WTC11 (cell line): ENCODE measurements around the gene SH3TC2. TPM values are rescaled to one million over a fixed set of nuclear protein-coding genes. Genes with fewer than 3 reads are reported as not detected.

Experiments
- ATAC-seq: fragments of 200-7000 bp; cut with Tn5 transposase; 2 replicates; pipeline ENCODE4 v1.10.0; 2021; ENCODE audit warnings: mild to moderate bottlenecking, moderate library complexity
- CTCF ChIA-PET: fragments of 300-600 bp; sonication (Branson Sonifier 250); formaldehyde crosslinking; loops from one replicate; lab custom pipeline; 2021; ENCODE audit warnings: antibody characterized with exemption; lab: Charles Lee
- POLR2A ChIA-PET: fragments of 350-600 bp; sonication (Branson Sonifier 250); formaldehyde crosslinking; loops from one replicate; lab custom pipeline; 2021; ENCODE audit warnings: antibody characterized with exemption; lab: Charles Lee
- DNase-seq: peaks from one replicate; pipeline ENCODE4 v3.0.0; 2021; ENCODE audit warnings: low spot score
- H3K27ac Mint-ChIP-seq: 2 replicates; pipeline ENCODE4 v1.8.0; 2021; ENCODE audit warnings: mixed read lengths
- H3K27me3 Mint-ChIP-seq: 2 replicates; pipeline ENCODE4 v1.8.0; 2021; ENCODE audit warnings: low read depth, mild to moderate bottlenecking, moderate library complexity, mixed read lengths
- H3K36me3 Mint-ChIP-seq: 2 replicates; pipeline ENCODE4 v1.8.0; 2021; ENCODE audit warnings: mixed read lengths
- H3K4me1 Mint-ChIP-seq: 2 replicates; pipeline ENCODE4 v1.8.0; 2022; ENCODE audit warnings: mixed read lengths
- H3K4me3 Mint-ChIP-seq: 2 replicates; pipeline ENCODE4 v1.8.0; 2021; ENCODE audit warnings: mild to moderate bottlenecking, moderate library complexity, mixed read lengths
- H3K9me3 Mint-ChIP-seq: 2 replicates; pipeline ENCODE4 v1.8.0; 2021; ENCODE audit warnings: mixed read lengths
- ARID4B ChIP-seq: sonication (generic); formaldehyde crosslinking; IDR thresholded peaks from 2 replicates; pipeline ENCODE4 v1.8.0; 2023; ENCODE audit warnings: missing genetic modification reagents, mild to moderate bottlenecking, borderline replicate concordance
- ATF6 ChIP-seq: sonication (generic); formaldehyde crosslinking; IDR thresholded peaks from 2 replicates; pipeline ENCODE4 v1.8.1; 2023; ENCODE audit warnings: mild to moderate bottlenecking, missing genetic modification reagents
- CDX4 ChIP-seq: fragments of 250-450 bp; sonication (Bioruptor Pico); IDR thresholded peaks from 2 replicates; pipeline ENCODE4 v1.9.0; 2021; ENCODE audit warnings: moderate library complexity, mild to moderate bottlenecking, inconsistent platforms, borderline replicate concordance
- CTCF ChIP-seq: fragments of 200-600 bp; IDR thresholded peaks from 2 replicates; pipeline ENCODE4 v1.8.0; 2022; ENCODE audit warnings: antibody characterized with exemption
- E2F4 ChIP-seq: sonication (generic); formaldehyde crosslinking; IDR thresholded peaks from 2 replicates; pipeline ENCODE4 v1.8.1; 2022; ENCODE audit warnings: low read depth, mild to moderate bottlenecking, moderate library complexity, missing genetic modification reagents, borderline replicate concordance
- FOXK1 ChIP-seq: sonication (generic); formaldehyde crosslinking; IDR thresholded peaks from 2 replicates; pipeline ENCODE4 v1.8.0; 2022; ENCODE audit warnings: mild to moderate bottlenecking, moderate library complexity, missing genetic modification reagents
- IRF2 ChIP-seq: sonication (generic); formaldehyde crosslinking; IDR thresholded peaks from 2 replicates; pipeline ENCODE4 v1.8.0; 2022; ENCODE audit warnings: low read depth, missing genetic modification reagents, borderline replicate concordance
- JAZF1 ChIP-seq: fragments of 250-450 bp; sonication (Bioruptor Pico); IDR thresholded peaks from 2 replicates; pipeline ENCODE4 v1.9.0; 2021; ENCODE audit warnings: moderate library complexity, mild to moderate bottlenecking, inconsistent platforms
- NFATC4 ChIP-seq: fragments of 250-450 bp; sonication (Bioruptor Pico); IDR thresholded peaks from 2 replicates; pipeline ENCODE4 v1.9.0; 2021; ENCODE audit warnings: mild to moderate bottlenecking
- PRRX2 ChIP-seq: fragments of 250-450 bp; sonication (Bioruptor Pico); IDR thresholded peaks from 2 replicates; pipeline ENCODE4 v1.8.0; 2021; ENCODE audit warnings: mild to moderate bottlenecking
- STAT6 ChIP-seq: sonication (generic); formaldehyde crosslinking; conservative IDR thresholded peaks from 2 replicates; pipeline ENCODE4 v1.8.1; 2023; ENCODE audit warnings: mild to moderate bottlenecking, low read depth, missing genetic modification reagents, moderate library complexity
- TCF7 ChIP-seq: sonication (generic); formaldehyde crosslinking; IDR thresholded peaks from 2 replicates; pipeline ENCODE4 v1.8.0; 2022; ENCODE audit warnings: mild to moderate bottlenecking, low read depth, missing genetic modification reagents, moderate library complexity
- USF2 ChIP-seq: sonication (generic); formaldehyde crosslinking; IDR thresholded peaks from 2 replicates; pipeline ENCODE4 v1.8.1; 2023; ENCODE audit warnings: mild to moderate bottlenecking, missing genetic modification reagents, moderate library complexity
- ZNF121 ChIP-seq: sonication (generic); formaldehyde crosslinking; IDR thresholded peaks from 2 replicates; pipeline ENCODE4 v1.8.0; 2023; ENCODE audit warnings: missing genetic modification reagents
- ZNF232 ChIP-seq: sonication (generic); formaldehyde crosslinking; IDR thresholded peaks from 2 replicates; pipeline ENCODE4 v1.8.0; 2022; ENCODE audit warnings: mild to moderate bottlenecking, missing genetic modification reagents
- ZNF423 ChIP-seq: fragments of 250-450 bp; sonication (Bioruptor Pico); IDR thresholded peaks from 2 replicates; pipeline ENCODE4 v2.1.2; 2022; ENCODE audit warnings: mild to moderate bottlenecking, moderate library complexity
- total RNA-seq: library from RNA; stranded (reverse); gene quantifications from 3 replicates; pipeline ENCODE4 v1.2.3, GENCODE V29; 2021

Gene SH3TC2
- total RNA-seq, 1 experiment from 2014 or later = 0.61 TPM

- Mint-ChIP-seq H3K4me1 (peaks cover 18% of the 10 kb centered on the region), H3K27ac (no peak overlapping the region), H3K4me3 (no peak overlapping the region), H3K27me3 (no peaks in the 10 kb centered on the region), H3K9me3 (no peaks in the 10 kb centered on the region), H3K36me3 (no peaks in the 10 kb centered on the region)
- CTCF ChIA-PET = interaction anchor here (1.0 to 8.4 kb wide), 8 partner anchors 11 to 295 kb away, joined by 3 to 74 read pairs (median 4); partner anchors contain the start of gene ABLIM3
- DNase-seq (no peak), ATAC-seq (peak; percentile 66)
- TF ChIP-seq TCF7 (CRISPR knock-in tag) (no peak), JAZF1 (CRISPR knock-in tag) (no peak), CTCF (no peak), ZNF232 (CRISPR knock-in tag) (no peak), PRRX2 (no peak), STAT6 (CRISPR knock-in tag) (no peak), ZNF423 (CRISPR knock-in tag) (peak; percentile 62; the same call in 1 of the 2 replicates), ZNF121 (no peak), USF2 (CRISPR knock-in tag) (no peak)
- POLR2A ChIA-PET = no interaction called here
Observed at GRCh38 chr5:148970228-148970627, 92.6 kb downstream of the SH3TC2 start.

GRCh38 chr5:148969291-148969690 is 93.6 kb downstream of the SH3TC2 start:
- Mint-ChIP-seq H3K4me3 (no peak overlapping the region), H3K27me3 (no peaks in the 10 kb centered on the region), H3K27ac (no peak overlapping the region), H3K9me3 (no peaks in the 10 kb centered on the region), H3K4me1 (peaks cover 18% of the 10 kb centered on the region), H3K36me3 (no peaks in the 10 kb centered on the region)
- POLR2A ChIA-PET = no interaction called here
- DNase-seq (no peak), ATAC-seq (peak; percentile 46)
- TF ChIP-seq ARID4B (CRISPR knock-in tag) = no peak
- TF ChIP-seq E2F4 (CRISPR knock-in tag) = no peak
- no peak for TF ChIP-seq TCF7 (CRISPR knock-in tag)
- TF ChIP-seq FOXK1 (CRISPR knock-in tag) = no peak
- TF ChIP-seq NFATC4 (CRISPR knock-in tag) = no peak
- no peak for TF ChIP-seq ATF6 (CRISPR knock-in tag)
- TF ChIP-seq IRF2 (CRISPR knock-in tag) = no peak
- TF ChIP-seq CTCF = no peak
- TF ChIP-seq CDX4 (CRISPR knock-in tag) = no peak
- CTCF ChIA-PET = interaction anchor here (0.8 to 8.4 kb wide), 13 partner anchors 8 to 296 kb away, joined by 3 to 74 read pairs (median 3); partner anchors contain the start of gene ABLIM3
